ENCODE measurements around the gene PRR9. TPM values are rescaled to one million over a fixed set of nuclear protein-coding genes. Genes with fewer than 3 reads are reported as not detected.
A peak's percentile ranks its signal among the peaks of the same experiment; 100 is the strongest.
"Not testable (repeated sequence)": the region's sequence is repeated elsewhere in the genome, so short reads cannot be mapped to it uniquely, and the experiment has no call there.

The PRR9 gene
- total and polyA plus RNA-seq, 12 donors: not detected

DNA sequence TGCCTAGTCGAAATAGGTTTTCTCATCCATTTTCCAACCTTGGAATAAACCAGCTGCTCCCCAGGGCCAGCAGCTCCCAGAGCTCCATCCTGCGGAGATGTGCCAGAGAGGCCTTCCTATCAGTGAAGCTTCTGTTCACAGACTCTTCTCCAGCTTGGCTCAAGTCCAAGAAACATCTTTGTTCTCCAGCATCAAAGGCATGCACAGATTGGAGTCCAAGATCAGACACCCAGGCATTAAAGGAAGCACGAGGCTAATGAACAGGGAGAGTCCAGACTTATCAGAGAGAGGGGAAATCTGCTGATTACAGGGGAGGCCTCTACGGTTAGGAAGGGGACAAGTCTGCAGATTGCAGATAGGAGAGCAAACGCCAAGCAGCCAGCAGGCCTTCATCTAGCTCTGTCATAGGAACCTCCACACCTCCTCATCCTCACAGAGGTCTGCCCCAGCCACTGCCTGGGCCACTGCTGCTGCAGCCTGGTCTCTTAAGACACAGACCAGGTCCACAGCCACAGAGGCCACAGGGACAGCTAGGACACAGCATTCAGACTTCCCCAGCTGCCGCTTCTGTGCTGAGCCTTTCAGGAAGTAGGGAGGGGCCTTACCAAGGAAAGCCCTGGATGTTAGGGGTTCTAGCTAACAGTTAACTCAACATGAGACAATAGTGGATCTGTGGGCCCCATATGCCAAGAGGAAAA is 3.4 kb downstream of the PRR9 start:
- H3K27me3 ChIP-seq: no peaks in the 10 kb centered on the region
- WGBS, 4 donors: 44 to 47% (median 45%) methylated on average over 6 of the region's 6 CpGs
- DNase-seq: no peak
- no peaks in the 10 kb centered on the region for H3K4me1 ChIP-seq (replicated peaks in 1 of 2)
- no peaks in the 10 kb centered on the region for H3K9me3 ChIP-seq (replicated peaks in 1 of 3)
- H3K4me3 ChIP-seq: no peak overlapping the region
- intact Hi-C loops (cut with DNase I): loop anchor here (5.0 to 10.0 kb wide), 2 partner anchors 303 to 346 kb away; partner anchors contain the start of gene SMCP (in 1 of the 2)
- H3K36me3 ChIP-seq (replicated peaks in 1 of 2): no peaks in the 10 kb centered on the region
- TF ChIP-seq POLR2A (IDR thresholded peaks at IDR 0.05): no peak
- TF ChIP-seq, protein P1, sequence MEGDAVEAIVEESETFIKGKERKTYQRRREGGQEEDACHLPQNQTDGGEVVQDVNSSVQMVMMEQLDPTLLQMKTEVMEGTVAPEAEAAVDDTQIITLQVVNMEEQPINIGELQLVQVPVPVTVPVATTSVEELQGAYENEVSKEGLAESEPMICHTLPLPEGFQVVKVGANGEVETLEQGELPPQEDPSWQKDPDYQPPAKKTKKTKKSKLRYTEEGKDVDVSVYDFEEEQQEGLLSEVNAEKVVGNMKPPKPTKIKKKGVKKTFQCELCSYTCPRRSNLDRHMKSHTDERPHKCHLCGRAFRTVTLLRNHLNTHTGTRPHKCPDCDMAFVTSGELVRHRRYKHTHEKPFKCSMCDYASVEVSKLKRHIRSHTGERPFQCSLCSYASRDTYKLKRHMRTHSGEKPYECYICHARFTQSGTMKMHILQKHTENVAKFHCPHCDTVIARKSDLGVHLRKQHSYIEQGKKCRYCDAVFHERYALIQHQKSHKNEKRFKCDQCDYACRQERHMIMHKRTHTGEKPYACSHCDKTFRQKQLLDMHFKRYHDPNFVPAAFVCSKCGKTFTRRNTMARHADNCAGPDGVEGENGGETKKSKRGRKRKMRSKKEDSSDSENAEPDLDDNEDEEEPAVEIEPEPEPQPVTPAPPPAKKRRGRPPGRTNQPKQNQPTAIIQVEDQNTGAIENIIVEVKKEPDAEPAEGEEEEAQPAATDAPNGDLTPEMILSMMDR (IDR thresholded peaks at IDR 0.05): no peak
- H3K27ac ChIP-seq: no peak overlapping the region

DNA sequence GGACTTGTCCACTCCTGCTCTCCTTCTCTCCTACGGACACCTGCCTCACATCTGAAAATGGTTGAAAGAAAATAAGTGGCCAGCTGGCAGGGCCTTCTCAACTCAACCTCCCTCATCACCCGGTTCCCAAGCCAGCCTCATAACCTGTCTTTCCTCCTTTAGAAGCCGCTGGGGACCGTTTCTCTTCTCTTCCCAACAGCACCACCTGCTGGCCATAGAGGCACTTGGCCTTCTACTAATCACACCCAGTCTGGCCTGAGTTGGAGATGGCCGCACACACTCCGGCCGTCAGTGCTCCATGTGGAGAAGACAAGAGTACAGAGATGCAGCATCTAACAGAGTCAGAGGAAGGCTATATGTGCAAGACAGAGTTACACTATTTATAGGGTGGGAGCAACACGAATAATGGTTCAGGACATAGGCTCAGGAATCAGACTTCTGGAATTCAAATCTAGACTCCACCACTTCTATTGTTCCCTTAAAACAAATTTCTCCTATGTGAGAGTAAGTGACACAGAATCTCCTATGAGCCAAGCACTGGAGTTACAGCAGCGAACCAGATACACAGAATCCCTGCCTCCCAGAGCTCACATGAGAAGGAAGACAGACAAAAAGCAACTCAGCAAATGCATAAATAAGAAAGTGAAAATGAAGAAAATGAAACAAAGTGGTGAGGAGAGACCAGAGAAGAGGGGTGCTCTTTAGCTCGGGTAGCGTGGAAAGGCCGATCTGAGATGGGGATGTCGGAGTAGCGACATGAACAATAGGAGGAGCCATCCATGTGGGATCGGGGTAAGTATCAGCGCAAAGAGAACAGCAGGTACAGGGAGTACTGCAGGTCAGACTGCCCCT is 5.9 kb downstream of the PRR9 start:
- H3K4me1 ChIP-seq (replicated peaks in 1 of 2); H3K4me3 ChIP-seq; H3K36me3 ChIP-seq (replicated peaks in 1 of 2); H3K27ac ChIP-seq; H3K9me3 ChIP-seq (replicated peaks in 1 of 3); H3K27me3 ChIP-seq: not testable (repeated sequence)
- intact Hi-C loops (cut with DNase I): loop anchor here (2.0 to 10.0 kb wide), 3 partner anchors 306 to 354 kb away; partner anchors contain the start of gene SMCP (in 1 of the 2)
- TF ChIP-seq, protein P1 (IDR thresholded peaks at IDR 0.05): peak; percentile 63 to 73 (median 66)
- WGBS, 4 donors: 40 to 48% (median 41%) methylated on average over 16 of the region's 16 CpGs
- peak; percentile 60 to 81 (median 71) for DNase-seq

DNA sequence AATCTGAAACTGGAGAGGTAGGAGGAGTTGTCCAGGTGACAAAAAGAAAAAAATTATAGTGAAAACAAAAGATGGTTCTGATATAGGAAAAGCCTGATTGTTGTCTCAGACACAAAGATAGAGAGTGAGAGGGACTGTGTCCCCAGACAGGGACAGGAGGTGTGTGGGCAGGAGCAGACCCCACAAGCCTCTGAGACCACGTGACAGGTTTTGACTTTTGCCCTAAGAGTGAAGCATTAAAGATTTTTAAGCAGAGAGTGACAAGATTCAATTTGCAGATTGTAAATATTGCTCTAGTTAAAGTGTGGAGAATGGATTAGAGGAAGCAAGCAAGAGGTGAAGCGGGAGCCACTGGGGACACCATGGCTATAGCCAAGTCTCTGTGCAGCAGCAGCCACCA is 10.4 kb downstream of the PRR9 start:
- H3K4me3 ChIP-seq: no peak overlapping the region
- WGBS, 4 donors: 76 to 82% (median 78%) methylated on average over 2 of the region's 2 CpGs
- intact Hi-C loops (cut with DNase I): loop anchor here in 1 of 2 donors (10.0 kb wide), 1 partner anchor 353 kb away; the partner anchor contains the start of gene SMCP

GRCh38 chr1:153228491-153228890 is 11.1 kb downstream of the PRR9 start:
- H3K4me1 ChIP-seq (replicated peaks in 1 of 2): no peaks in the 10 kb centered on the region

More for the DNA sequence above, 10.4 kb downstream of the PRR9 start:
- TF ChIP-seq, protein P1 (IDR thresholded peaks at IDR 0.05): no peak
- TF ChIP-seq POLR2A (IDR thresholded peaks at IDR 0.05): no peak
- H3K27ac ChIP-seq: no peak overlapping the region
- no peaks in the 10 kb centered on the region for H3K36me3 ChIP-seq (replicated peaks in 1 of 2)
- DNase-seq: no peak
- no peaks in the 10 kb centered on the region for H3K27me3 ChIP-seq
- no peaks in the 10 kb centered on the region for H3K9me3 ChIP-seq (replicated peaks in 1 of 3)
- no peaks in the 10 kb centered on the region for H3K4me1 ChIP-seq (replicated peaks in 1 of 2)

More at GRCh38 chr1:153228491-153228890, 11.1 kb downstream of the PRR9 start:
- Histone ChIP-seq H3K9me3 (replicated peaks in 1 of 3) (no peaks in the 10 kb centered on the region), H3K36me3 (replicated peaks in 1 of 2) (no peaks in the 10 kb centered on the region), H3K27ac (no peak overlapping the region), H3K4me3 (no peak overlapping the region), H3K27me3 (no peaks in the 10 kb centered on the region)
- intact Hi-C loops (cut with DNase I): loop anchor here in 1 of 2 donors (10.0 kb wide), 1 partner anchor 354 kb away; the partner anchor contains the start of gene SMCP
- DNase-seq: no peak
- no peak for TF ChIP-seq POLR2A (IDR thresholded peaks at IDR 0.05)
- TF ChIP-seq, protein P1 (IDR thresholded peaks at IDR 0.05): no peak
- WGBS, 4 donors: 57 to 78% (median 65%) methylated on average over 1 of the region's 1 CpG
